ENCODE measurements around the gene TLE1.
"Not testable (repeated sequence)": the region's sequence is repeated elsewhere in the genome, so short reads cannot be mapped to it uniquely, and the experiment has no call there.

TLE1 gene

DNA sequence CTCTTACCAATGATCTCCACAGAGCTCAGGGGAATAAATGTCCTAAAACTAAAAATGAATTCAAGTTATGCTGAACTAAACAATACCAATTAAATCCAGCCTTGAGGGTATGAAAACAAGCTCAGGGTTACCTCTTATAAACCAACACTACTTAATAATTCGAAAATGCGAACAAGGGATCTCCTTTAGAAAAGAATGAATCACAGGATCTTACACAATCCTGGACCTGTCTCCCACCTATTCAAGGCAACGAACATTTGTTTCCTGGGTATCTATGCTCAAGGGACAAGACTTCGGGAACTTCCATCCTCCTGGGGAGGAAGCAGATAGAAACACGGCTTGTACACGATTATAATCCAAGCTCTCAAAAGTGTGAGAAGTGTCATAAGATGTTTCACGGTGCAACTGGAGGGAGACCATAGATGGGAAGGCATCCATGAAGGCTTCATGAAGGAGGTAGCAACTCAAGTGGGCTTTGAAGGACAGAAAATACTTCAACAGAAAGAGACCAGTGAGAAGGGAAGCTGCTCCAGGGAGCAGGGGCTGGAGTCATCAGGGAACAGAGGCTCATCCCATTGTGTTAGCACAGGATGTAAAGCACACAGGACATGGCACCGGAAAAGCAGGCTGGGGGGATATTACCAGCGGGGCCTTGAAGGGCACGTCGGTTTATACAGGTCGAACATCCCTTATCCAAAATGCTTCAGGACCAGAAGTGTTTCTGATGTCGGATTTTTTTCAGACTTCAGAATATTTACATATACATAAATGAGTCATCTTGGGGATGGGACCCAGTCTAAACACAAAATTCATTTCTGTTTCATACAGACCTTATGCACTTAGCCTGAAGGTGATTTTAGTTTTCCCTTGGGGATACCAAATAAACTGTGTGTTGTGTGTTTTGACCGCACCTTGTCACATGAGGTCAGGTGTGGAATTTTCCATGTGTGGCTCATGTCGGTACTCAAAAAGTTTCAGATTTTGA, 87.4 kb downstream of the TLE1 start:
- no peak for DNase-seq (ENCODE audit: low read depth in 2 of 2)

DNA sequence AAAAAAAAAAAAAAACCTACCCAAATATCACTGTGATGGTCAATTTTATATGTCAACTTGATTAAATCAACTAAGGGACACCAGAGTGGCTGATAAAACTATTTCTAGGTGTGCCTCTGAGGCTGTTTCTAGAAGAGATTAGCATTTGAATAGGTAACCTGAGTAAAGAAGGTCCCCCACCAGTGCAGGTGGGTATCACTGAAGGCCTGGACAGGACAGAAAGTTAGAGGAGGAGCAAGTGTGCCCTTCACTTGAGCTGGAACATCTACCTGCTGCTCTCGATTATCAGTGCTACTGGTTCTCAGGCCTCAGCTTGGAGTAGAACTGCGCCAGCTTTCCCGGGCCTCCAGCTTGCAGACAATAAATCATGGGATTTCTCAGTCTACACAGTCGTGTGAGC, 88.7 kb downstream of the TLE1 start:
- DNase-seq (ENCODE audit: low read depth in 2 of 2), result no peak

DNA sequence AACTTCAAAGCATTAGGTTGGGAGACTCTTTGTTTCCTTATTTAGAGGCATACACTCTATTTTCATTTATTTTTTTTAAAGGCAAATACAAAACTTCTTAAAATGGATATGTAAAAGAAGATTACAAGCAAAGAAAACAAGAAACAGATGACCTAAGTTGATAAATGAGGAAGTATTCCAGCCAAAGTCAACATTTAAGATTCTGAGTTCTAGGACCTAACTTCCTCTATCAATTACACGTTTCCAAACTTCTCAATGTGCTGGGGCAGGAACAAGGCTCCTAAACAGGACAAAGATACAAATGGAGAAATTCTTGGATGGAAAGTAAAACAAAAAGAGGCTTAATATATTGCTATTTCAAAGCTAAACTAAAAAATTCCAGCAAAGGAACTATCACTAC, 89.5 kb downstream of the TLE1 start:
- DNase-seq (ENCODE audit: low read depth in 2 of 2), result no peak

DNA sequence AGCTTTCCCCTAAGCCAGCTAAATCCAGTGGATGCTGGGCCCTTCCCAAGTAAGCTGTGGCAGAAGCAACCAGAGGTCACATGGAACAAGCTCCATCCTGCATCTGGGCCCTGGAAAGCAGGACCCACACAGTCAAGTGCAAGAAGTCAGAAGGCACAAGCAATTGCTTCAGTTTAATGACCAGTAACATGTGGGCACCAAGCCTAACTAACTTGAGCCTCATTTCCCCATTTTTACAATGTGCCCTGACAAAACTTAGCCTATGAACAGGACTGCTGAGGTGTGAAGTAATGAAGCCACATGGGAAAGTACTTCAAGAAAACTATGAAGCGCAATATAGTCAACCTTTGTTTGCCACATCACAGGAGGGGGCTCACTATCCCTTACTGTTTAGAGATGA, 90.5 kb downstream of the TLE1 start:
- DNase-seq (ENCODE audit: low read depth in 2 of 2), result no peak

DNA sequence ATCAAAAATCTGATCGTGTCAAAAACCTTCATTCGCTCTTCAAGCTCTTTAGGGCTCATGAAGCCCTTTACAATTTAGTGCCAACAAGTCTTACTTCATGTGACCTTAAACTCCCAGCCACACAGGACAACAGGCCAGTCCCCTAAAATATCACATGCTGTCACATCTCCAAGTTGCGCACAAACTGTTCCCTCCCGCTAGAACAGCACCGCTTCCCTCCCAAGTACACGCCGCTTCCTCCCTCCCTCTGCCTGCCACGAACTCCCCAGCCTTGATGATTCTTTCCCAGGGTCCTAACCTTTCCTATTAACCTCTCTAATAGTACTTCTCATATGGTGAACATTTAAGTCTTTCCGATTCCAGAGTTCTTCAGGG, 91.2 kb downstream of the TLE1 start:
- DNase-seq (ENCODE audit: low read depth in 2 of 2), result no peak

DNA sequence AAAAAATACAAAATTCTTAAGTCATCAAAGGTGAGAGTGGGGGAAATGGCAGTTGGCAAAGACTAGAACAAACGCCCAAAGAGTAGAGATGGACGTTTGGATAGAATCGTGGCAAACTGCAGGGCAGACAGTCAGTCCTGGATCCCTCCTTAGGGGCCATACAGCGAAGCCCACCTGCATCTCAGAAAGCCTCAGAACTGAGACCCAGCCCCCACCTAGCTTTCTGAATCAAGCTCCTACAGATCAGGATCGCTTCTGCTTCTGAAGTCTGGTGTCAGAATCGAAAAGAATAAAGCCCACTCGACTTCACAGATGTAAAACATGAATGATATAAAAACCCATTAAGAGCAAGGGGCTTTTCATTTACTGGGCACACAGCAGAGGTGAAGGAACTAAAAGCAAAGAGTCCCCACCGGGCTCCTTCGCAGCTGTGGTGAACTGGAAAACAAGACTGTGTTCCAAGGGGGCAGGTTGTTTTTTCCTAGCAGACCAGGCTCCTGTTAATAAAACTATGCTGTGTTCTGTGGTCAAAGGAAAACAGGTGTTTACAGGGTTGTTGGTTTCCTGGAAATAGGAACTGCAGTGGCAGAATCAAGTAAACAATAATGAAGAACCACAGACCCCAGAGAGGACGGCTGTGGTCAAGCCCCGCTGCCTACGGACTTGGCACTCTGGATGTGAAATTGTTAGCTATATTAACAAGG, 91.8 kb downstream of the TLE1 start:
- no peak for DNase-seq (ENCODE audit: low read depth in 2 of 2)

DNA sequence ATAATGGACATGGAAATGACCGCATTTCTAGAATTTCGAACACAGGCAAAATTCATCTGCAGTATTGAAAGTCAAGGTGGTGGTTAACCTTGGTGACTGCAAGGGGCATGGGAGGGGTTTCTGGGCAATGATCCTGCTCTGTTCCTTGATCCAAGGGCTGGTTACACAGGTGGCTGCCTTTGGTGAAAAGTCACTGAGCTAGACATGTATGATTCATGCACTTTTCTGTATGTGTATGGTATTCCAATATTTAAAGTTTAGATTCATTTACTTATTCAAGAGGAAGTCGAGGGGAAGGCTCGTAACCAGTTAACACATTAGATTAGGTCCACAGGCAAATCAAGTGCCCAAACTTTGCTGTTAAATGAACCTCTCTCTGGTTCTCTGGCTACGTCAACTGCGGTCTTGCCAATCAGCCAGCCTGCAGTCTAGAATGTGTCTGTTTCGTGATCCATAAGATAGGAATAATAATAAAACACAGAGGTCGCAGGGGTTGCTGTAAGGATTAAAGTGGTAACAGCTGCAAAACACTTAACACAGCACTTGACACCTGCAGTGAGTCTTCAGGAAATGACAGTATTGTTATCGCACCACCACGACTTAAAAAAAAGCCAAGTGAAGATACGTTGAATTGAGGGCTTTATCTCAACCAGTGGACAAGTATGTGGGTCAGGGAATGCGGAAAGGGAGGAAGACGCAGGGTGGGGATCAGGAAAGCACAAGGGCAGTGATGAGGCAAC, 92.5 kb downstream of the TLE1 start:
- DNase-seq (ENCODE audit: low read depth in 2 of 2), result no peak

DNA sequence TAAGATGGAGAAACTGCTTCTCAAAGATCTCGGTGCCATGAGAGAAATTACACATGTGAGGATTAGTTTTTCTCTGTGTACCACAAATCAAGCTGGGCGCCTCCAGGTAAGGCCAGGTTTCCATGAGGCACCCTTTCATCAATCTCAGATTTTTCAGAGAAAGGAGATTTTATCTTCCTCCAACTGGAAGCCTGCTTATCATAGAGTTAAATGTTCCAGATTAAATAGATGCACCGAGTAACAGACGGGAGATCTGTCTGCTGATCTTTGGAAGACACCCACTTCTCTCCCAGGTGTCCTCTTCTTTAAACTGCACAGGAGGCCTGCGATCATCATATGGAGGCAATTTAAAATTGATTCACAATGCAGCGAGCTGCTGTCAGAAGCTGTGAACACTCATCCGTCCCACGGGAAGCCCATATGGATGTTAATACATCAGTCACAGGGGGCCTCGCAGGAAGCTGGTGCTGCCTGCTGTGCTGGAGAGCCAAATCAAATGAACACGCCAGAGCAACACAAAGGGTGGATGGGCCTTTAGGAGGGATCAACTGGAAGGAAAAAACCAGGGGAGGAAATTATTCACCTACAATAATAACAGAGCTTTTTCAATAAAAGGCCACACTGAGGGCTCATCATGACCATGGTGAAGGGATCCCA, 93.3 kb downstream of the TLE1 start:
- DNase-seq (ENCODE audit: low read depth in 2 of 2), result no peak

DNA sequence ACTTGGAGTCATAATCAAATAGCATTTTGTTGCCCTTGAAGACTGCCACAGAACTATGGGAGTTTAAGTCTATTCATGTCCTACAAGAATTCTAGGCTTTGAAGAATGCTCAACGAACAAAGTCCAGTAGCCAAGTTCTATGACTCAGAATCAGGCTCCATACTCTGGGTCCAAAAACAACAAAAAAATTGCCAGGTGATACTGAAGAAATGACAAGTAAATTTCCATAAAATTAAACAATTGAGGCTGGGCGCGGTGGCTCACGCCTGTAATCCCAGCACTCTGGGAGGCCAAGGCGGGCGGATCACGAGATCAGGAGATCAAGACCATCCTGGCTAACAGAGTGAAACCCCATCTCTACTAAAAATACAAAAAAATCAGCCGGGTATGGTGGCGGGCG, 94.1 kb downstream of the TLE1 start:
- DNase-seq (ENCODE audit: low read depth in 2 of 2), result not testable (repeated sequence)

DNA sequence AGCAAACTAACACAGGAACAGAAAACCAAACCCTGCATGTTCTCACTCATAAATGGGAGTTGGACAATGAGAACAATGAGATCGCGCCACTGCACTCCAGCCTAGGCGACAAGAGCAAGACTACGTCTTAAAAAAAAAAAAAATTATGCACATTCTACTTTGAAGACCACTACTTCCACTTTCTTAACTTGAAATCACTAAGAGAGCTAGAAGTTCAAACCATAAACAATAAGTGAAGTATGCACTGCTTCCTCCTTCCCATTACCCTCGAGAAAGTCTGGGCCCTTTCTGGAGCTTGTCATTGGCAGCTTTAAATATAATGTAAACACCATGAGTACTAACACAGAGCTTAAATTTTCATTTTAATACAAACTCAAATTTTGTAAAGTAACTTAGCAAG, 94.9 kb downstream of the TLE1 start:
- DNase-seq (ENCODE audit: low read depth in 2 of 2), result no peak

DNA sequence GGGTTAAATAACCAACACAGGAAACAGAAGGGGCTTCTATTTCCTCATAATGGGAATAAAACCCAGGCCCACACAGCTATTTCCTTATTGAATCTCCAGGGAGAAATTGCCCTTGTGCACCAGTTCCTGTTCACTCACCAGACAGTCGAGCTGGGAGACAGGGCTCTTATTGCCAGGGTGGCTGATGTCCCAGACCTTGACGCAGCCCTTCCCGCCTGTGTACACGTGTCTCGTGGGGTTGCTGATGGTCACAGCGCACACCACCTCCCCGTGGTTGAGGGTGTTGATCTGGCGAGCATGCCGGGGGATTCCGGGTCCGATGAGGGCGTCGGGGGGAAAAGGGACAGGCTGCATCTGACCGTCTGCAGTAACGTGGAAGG, 96.5 kb downstream of the TLE1 start:
- DNase-seq (ENCODE audit: low read depth in 2 of 2), result no peak

DNA sequence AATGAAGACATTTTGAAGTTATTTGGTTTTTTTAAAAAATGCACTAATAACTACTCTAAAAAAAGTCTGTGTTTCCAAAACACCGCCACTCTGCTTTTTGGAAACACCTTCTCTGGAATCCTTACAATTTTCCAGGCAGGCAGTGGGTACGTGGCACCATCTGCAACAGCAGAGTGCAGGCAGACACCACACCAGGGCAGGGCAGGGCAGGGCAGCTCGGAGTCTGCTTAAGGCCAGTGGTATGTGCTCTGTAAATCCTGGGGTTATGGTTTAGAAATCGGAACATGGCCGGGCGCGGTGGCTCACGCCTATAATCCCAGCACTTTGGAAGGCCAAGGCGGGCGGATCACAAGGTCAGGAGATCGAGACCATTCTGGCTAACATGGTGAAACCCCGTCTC, 97.6 kb downstream of the TLE1 start:
- DNase-seq (ENCODE audit: low read depth in 2 of 2), result no peak

DNA sequence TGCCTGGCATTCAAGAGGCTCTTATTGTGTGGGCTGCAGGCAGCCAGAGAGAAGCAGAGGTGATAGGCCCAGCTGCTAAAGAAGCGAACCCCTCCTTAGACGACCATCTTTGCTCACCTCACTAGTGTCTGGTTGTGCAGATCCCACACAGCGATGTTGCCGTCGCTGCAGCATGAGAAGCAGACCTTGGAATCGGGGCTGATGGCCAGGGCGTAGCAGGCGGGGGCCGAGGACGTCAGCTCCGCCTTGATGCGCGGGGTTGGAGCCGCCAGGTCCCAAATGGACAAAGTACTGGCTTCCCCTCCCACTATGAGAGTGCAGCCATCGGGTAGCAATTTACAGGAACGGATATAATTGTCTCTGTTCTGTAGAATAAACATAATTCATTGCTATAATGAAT, 98.7 kb downstream of the TLE1 start:
- DNase-seq (ENCODE audit: low read depth in 2 of 2), result no peak

DNA sequence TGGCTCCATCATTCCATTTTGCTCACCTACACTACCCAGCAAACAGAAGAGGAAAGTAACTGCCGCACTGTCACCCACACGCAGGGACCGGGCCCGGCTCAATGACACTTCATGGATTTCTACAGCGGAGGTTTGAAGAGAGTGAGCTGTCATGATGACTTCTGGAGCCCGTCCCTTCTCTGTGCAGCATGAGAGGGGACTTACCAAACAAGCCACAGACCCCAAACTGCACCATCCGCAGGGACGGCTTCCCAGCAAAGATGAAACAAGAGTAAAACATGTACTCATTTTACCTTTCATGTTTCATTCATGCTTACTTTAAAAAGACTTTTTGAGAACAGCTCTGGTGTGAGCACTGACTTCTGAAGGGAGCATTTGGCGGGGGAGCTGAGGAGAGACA, 99.5 kb downstream of the TLE1 start:
- no peak for DNase-seq (ENCODE audit: low read depth in 2 of 2)

DNA sequence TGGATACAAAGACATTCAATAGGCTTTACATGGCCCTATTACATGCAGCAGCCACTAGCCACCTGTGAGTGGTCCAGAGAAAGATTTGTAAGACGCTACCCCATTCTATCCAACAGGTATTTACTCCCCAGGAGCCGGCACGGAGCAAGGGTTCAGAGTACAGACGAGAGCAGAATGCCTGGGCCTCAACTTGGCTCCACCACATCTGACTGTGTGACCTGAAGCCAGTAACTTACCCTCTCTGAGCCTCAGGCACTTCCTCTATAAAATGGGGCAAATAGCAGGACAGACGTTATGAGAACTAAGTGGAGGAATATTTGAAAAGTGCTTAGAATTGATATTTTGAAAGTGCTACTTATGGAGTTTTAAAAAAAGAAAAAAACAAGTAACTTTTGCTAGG, 100.0 kb downstream of the TLE1 start:
- no peak for DNase-seq (ENCODE audit: low read depth in 2 of 2)

DNA sequence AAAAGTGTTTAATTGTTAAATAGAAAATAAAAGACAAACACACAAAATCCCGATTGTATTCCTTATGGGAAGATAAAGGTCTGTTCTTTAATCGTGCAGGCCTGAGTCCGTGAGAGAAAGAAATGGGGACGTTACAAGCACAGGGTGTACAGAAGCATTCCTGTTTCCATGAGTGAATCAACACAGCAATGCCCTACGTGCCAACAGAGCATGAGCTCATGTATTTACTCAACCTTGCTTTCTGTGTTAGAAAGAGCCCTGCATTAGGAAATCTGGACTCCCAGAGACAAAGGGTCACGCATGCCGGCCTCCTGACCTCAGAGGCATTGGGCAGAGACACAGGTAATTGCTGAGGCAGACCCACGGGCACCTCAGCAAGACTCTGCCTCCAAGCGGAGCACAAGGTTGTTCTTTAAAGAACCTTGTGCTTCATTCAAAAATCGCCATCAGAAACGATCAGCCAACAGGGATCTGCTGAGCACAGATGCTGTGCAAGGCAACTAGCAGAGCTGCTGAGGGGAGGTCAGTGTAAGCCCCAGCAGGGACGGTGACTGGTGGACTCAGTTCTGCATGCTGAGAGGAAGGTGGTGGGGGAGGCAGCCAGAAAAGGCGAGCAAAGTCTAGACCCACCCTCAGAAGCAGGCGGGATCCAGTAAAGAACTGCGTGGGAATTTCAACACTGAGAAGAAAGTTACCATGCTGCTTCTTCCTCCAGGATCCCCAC, 101.0 kb downstream of the TLE1 start:
- DNase-seq (ENCODE audit: low read depth in 2 of 2), result no peak

DNA sequence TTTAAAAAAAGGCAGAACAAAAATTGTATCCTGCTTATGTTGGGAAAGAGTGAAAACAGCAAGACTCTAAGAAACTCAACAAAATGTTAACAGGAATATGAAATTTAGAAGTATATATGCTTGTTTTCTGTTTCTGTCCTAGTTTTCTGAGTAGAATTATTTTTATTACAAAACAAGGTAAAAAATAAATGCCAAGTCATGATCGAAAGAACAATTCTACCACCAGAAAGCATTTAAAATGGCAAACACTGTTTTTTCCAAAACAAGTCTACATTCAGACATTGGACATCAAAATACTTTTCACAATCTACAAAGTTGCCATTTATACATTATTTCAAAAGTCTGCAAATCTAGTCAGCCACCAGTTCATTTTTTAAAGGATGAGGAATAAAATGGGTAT, 102.6 kb downstream of the TLE1 start:
- DNase-seq (ENCODE audit: low read depth in 2 of 2), result no peak

DNA sequence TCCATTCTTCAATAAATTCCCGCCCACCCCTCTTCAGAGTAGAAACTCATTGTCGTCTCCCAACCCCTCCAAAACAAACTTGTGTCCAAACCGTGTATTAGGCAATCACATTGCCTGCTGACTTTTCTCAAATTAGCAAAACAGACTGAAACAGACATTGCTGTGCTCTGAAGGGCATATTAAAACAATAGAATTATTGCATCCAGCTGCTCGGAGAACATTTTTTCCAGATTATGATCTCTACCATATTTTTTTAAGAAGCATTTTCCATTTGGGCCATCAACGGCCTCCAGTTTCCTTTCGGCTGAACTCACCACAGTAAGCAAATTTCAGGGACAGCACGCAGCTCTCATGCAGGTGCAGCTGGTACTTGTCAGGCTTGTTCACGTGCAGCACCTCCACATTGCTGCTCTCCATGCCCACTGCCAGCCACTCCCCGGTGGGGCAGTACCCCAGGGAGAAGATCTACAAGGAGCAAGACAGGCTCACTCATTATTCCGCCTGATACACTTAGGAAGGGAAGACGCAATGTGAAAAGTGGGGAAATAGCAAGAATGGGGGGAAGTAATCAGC, 104.1 kb downstream of the TLE1 start:
- DNase-seq (ENCODE audit: low read depth in 2 of 2), result no peak

DNA sequence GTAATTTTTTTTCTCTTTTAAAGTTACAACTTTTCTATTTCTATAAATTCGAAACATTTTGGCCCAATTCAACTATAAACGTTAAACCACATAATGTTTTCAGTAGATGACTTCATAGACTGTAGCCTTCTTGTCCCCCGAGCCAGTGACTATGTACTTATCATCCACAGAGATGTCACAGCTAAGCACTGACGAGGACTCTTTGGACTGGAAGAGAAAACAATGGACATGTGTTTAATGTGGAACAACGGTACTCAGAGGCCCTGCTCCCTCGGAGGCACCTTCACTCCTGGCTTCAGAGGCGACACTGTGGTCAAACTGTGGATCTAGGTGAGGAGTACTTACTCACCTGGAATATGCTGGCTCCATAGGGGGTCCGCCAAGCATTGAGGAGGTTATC, 105.2 kb downstream of the TLE1 start:
- DNase-seq (ENCODE audit: low read depth in 2 of 2), result no peak

DNA sequence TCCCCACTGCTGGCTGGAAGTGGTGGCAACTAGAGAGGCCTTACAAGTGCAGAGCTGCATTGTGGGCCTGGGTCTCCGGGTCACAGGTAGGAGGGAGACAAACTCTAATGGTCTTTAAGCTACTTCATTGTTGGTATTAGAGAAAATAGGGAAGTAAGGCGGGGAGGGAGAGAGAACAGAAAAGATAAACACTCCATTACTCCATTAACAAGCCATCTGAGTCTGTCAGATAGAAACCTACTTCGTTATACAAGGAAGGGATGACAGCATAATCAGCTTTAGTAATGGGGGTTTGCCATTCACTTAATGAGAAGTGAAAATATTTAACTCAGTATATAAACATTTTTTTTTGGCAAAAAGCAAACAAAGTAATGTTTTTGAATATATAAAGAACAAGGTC, 107.4 kb downstream of the TLE1 start:
- DNase-seq (ENCODE audit: low read depth in 2 of 2), result no peak

DNA sequence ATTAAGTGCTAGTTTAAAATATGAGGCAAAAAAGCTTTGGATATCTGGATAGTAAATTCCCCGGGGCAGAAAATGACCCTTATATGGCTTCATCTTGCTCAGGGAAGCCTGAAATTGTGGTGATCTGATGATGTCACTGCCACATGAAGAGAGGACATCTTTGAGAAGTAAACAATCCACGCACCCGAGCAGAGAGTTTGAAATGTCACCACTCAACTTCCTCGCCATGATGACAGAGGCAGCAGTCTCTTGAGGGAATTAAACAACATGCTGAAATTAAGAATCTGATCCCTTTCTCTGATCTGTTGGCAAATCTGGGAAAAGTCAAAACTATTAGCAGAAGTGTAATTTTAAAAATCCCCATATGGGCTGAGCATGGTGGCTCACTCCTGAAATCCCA, 110.0 kb downstream of the TLE1 start:
- DNase-seq (ENCODE audit: low read depth in 2 of 2), result no peak

Data from stimulated activated CD4-positive, alpha-beta T cell treated with anti-CD3 and anti-CD28 coated beads, Interleukin-1b, Interleukin-23, amount 100 ng/mL, for 1 hour (primary cell).